SK-N-DZ (cell line): Measurements from ENCODE around the gene CA10. TPM values are rescaled to one million over a fixed set of nuclear protein-coding genes. Genes with fewer than 3 reads are reported as not detected.
A peak's percentile ranks its signal among the peaks of the same experiment; 100 is the strongest.

Experiments used
- DNase-seq: peaks from one replicate; pipeline ENCODE4 v3.0.0-alpha.2; 2015; ENCODE audit warnings: low spot score
- polyA plus RNA-seq, 2 experiments: library from polyadenylated mRNA; depleted of rRNA; stranded (reverse); fragments of >200 nt; gene quantifications; 2 replicates each; pipeline ENCODE4 v1.2.3, GENCODE V29; 2014

The CA10 gene
- not detected in 2 replicates for polyA plus RNA-seq (2014; cell fraction: cytosol; rRNA removed)
- polyA plus RNA-seq (2014; cell fraction: nucleus; rRNA removed), result not detected in 2 replicates

DNA sequence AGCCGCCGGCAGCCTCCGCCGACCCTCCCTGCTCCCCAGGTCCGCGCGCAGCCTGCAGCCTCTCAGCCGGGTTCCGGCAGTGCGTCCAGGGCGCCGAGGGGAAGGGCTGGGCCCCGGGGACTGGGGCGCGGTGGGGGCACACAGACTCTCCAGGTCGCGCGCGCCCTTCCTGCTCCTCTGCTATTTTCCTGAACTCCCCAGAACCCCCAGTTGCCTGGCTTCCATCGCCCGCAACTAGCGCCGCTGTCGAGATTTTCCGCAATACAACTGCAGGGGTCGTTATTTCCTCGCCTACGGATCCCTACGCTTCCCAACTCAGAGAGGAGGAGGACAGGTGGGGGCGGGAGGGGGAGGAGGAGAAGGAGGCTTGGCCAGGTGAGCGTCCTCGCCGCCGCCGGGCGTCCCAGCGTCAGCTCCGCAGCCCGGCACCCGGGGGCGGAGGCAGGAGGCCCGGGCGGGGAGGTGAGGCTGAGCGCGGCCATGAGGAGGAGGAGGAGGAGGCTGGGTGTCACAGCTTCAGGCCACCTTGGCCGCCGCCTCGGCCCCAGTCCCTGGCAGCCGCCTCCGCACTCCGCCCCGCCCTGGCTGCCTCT, at the start of gene CA10:
TSS of gene CA10 (minus strand) at position 265 of the 593 bp plus-strand sequence.
- no peak for DNase-seq

DNA sequence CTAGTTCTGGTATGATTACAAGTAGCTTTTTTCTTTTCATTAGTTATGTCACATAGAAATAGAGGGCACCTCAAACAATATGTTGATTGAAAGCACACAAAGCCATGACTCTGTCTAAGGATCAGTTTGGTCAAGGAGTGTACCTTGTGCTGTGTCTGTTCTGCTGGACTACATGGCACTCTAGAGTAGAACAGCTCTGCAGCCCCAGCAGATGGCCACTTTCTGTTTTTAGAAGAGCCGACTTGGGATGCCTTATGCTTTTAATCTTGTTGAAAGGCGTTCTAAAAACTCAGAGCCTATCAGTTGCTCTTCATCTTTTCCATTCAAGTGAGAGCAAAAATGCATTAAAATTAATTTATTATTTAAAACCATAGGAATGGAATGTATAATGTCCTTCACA, 49.3 kb upstream of the CA10 start:
- DNase-seq, result no peak

DNA sequence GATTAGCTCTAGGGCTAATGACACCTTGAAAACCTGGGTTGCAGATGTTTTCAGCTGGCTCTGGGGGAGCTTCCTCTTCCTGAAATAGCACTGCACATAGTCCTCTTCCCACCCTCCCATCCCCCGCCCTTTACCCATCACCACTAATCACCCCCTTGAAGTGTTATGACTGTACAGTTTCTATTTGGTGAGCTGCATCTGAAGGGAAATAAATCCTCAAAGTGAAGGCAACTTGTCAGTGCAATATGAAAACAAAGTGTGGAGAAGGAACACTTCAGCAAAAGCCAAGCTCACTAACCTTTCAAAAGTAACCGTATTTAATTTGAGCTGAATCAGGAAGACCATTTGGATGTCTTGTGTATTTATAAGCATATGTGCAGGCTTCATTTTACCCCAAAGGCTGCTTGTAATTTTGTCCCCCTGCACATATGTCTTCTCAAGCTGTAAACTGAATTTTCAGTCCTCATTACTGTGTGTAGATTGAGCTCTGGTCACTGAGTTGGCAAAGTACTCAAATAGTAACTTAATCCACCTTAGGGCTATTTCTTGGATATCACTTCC, 44.1 kb upstream of the CA10 start:
- DNase-seq, result no peak

DNA sequence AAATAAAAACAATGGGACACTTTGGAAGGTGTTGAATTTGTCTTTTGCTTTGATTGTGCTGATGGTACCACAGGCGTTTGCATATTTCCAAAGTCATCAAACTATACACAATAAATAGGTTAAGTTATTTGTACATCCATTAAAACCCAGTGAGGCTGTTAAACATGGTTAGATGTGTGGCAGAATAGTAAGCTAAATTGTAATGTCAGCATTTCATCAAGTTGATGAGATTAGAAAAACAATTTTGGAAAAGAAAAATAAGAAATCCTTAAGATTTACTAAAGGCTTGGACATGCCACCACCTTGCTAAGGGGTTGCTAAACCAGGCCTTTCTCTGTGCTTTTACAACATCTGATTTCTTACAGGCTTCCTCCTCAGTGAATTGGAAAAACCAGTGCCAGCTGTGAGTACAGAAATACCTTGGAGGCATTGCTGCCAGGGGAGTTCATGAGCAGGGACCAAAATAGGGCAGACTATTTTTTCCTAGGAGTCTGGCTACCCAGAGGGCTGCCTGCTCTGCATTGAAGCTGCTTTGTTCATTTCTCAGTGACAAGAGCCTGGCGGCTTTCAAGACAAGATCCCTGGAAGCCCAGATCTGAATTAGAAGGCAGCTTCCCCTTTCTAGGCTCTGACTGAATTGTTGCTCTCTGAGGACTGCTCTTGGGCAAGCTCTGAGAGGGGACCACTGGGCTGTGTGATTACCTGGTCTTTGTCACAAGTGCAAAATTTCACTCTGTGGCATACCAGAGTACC, 43.4 kb upstream of the CA10 start:
- DNase-seq, result no peak

DNA sequence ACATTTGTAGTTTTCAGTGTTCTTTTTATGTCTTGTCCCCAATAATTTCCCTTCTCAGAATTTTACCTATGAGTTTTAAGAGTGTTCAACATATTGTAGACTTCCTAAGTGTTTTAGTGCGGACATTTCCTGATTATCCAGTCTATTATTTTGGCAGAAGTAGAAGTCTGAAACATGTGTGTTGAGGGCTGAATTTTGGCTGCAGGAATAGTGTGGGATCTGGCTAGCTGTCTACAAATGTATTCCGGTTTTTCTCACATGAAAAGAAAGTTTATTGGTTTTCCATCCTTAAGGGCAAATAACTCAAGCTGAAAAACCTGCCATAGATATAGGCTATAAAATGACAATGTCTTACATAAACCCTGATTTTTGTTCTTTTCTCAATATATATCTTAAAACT, 33.0 kb upstream of the CA10 start:
- DNase-seq, result no peak

DNA sequence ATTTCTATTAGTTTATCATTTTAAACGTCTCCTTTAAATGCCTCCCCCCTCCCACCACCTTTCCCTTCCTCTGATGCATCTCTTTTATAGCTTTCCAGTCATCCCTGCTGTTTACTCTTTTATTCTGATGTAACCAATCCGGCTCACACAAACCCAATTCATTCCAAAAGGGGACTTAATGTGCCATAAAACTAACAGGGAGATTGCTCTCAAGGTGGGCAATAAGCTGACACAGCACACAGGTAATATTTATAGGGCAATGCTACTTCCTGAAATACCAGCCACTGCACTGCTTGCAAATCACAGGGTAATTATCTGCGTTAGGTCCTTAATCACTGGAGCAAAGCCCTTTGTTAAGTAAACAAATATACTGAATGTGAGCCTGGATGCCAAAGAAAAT, 23.3 kb upstream of the CA10 start:
- DNase-seq, result no peak

DNA sequence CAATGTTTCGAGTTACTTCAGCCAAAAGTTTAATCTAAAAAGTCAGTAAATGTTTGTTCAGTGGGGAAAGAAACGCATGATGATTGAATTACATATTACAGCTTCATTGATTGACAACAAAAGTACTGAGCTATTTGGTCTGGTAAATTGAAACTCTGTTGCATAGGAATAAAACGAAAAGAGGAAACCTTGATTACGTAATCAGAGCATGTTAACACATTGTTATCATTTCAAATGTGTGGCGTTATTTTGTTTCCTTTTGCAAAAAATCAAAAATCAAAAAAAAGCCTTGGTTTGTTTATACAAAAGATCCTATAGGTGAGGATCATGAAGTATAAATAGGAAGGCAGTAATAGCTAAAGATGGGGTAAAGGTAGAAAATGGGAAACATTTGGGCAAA, 19.5 kb upstream of the CA10 start:
- no peak for DNase-seq

DNA sequence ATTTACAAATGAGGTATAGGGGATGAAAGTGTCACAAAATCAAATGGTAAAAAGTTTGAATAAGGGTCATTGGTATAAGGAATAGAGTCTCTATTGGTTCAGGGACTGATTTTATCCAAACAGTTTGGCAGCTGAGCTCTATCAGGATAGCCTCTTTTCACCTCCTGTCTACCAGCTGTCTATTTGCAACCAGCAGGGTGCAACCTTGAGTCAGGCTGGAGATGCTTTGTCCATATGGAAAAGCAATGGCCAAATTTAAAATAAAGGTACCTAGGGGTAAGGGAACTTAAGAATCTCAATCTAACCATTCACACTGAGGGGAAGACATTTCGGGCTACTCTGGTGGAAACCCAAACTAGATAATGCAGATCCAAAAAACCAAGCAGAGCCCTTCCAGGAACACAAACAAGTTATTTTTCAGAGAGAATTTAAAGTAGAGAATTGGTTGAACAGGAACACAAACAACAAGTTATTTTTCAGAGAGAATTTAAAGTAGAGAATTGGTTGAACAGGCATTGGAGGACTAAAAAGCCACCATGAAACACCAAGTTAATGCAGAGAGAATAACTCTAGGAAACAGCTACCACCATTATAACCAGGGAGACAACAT, 12.6 kb upstream of the CA10 start:
- DNase-seq, result peak; percentile 38

DNA sequence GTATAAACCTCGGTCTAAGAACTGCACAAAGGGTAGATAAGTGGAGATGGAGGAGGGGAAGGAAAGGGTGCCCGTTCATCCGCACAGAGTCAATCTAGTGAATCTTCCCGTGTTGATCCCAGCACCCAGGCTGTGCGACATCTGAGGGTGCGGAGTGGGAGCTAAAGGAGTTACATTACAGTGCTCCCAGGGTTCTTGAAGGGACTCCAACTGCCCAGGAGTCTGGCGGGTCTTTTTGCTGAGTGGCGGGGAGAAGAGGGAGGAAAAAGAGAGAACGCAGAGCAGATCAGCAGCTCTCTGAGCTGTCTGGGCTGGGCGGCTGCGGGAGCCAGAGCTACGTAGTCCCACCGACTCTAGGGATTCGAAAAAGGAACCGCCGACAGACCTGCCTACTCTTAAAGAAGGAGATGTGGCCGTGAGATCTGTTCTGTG, 1.6 kb upstream of the CA10 start:
- no peak for DNase-seq

DNA sequence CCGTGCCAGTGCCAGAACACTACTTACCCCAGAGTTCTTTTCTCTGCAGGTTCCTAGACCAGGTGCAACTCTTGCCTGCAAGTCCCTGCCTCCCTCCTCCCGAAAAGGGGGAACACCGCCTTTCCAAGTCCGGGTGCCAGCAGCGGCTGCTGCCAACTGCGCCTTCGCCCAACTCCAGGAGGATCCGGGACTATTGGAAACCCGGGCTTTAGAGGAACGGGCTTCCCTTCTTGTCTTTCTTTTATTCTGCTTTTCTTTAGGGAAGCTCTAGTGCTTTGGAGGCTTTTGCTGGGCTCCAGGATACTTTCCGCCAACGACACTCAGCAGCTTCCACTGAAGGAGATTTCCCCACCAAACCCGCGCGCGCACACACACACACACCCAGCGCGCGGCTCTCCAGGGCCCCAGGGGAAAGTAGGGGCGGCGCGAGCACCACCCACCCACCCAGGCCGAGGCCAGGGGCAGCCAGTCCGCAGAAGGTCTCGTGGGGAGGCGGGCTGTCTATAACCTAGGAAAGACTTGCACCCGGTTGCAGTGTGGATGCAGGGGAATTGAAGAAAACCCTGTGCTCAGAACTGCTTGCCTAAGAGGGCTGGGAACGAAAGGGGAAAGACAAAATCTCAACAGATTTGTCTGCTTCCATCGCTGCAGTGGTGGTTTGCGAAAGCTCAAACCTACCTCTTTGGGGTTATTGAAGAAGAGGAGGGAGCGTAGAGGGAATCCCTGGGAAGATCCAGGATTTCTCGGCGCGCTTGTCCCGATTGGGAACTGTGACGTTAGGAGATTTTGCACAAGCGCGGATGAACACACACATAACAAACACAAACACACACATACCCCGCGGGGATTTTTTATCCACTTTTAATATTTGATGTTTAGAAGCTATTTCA, 977 bp upstream of the CA10 start:
- DNase-seq, result no peak

DNA sequence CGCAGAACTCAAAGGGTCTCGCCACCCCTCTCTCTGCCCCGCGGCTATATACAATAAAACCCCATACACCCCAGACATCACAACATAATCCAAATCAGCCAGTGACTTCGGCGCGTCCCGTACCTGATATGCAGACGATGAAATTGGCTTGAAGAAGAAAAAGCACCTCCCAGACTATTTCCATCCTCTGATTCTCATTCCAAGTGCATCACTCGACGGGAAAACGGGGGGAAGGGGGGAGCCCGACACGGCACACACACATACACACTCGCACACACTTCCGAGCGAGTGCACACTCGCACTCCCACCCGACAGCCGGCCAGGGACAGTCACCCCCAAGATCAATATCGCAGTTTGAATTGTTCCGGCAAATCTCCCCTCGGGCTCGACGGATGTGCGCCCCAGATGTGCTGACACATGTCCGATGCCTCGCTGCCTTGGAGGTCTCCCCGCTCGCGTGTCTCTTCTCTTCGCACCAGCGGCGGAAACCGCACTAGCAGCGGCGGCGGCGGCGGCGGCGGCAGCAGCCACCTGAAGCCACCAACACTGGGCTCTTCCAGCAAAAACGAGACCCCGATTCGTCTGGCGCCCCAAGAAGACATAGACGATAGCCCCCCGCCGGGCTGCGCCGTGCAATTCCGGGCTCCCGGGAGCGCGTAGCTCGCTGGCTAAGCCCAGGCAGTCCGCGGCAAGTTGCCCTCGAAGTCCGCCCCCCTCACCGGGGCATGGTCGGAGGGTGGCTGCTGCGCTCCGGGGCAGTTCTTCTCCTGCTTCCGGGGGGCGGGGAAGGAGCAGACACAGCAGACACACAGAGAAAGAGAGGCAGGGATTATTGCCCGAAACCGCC, 688 bp downstream of the CA10 start:
- no peak for DNase-seq

DNA sequence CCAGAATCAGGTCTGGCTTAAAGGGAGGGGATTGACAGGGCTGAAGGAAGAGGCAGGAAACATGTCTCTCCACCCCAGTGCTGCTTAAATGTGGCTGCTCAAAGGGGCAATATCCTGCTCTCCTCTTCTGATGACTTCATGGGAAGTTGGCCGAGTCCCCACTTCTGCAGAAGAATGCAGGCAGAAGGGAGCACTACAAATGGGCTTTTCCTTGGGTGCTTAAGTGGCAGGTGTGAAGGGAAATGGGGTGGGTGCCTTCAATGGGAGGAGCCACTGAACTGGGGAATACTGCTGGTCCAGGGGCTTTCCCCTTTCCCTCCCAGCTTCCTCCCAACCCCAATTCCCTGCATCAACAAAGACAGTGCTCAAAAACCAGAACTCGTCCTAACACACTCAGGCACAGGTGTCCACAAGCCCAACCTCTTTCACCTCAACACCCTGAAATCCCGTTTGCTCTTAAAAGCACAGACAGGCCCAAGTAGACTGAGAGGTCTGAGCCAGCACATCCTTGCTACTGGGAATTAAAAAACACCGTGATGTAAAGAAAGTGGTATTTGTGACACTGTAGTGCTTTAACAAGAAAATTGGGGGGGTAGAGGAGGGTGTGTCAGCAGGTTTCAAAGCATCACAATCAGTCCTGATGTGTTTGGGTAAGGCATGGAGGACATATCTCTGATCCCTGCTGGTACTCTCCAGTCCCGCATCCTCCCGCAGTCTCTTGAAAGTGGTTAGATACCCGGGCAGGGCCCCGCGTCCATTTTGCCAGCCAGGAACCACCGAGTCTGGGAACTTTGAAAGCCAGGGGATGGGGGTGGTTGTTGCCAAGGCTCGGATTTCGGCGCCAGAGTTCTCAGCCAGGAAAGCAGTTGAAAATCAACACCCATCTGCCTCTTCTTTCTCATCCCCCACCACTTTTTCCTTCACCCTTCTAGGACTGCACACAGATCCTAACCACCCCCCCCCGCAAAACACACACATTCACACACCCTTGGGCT, 1.6 kb downstream of the CA10 start:
- DNase-seq, result no peak

DNA sequence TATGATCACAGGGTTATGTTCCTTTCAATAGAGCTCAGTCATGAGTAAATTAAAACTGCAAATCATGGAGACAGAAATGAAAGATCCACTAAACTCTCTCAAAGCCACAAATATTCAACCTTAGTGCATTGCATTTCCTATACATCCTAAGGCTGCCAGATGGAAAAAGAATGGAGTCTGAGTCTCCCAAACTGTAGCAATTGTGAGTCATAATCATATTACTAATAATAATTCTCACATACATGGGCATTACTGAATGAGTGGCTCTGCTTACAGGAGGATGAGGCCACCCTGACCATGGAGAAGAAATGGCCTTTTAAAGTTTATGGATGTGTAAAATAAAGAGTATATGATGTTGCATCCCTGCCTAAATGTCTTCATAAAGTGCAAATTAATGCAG, 3.2 kb downstream of the CA10 start:
- DNase-seq, result no peak

DNA sequence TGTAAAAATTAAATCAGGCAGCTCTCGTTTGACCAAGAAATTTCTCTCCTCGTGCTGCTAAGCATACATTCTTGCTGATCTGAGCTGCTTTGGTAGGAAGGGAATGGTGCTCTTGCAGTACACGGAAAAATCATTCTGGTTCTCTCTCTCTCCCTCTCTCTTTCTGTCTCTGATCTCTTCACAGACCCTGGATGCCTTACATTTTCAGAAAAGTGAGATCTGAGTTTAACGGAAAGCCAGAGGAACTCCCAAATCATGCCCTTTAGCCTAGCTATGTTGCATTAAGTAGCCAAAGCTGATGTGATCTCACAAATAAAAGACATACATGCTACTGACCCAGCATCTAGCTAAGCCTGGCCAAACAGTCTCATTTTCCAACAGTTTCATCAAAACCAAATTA, 4.0 kb downstream of the CA10 start:
- DNase-seq, result no peak

DNA sequence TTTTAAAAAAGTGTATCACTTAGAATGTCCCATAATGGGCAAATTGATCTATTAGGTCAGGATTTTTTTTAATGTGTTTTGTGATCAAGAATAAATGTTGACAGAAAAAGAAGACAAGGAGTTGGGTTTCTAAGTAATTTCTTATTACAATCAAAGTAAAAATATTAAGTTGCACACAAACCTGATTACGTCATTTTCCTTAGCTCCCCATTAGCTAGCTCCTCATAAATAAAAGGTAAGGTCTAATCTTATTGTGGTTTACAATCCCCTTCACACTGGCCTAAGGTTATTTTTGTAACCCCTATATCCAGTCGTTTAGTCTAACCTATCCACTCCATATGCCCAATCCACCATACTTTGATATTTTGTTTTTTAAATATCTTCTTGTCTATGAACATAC, 7.6 kb downstream of the CA10 start:
- DNase-seq, result no peak

DNA sequence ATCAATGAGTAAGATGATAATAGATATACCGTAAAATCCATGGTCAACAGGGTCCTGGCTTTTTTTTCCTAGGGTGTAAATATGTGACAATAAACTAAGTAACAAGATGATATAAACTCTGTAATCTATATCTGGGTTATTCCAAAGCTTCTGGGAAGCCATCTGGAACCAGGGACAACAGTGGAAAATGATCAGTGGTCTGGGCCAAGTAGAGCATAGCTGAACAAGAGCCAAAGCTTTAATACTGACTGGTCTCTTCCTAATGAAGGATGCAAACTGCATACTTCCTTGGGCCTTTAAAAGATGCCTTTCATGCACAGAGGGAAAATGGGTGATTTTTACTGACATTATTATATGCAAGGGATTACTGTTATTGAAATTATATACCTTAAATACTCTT, 8.9 kb downstream of the CA10 start:
- no peak for DNase-seq

DNA sequence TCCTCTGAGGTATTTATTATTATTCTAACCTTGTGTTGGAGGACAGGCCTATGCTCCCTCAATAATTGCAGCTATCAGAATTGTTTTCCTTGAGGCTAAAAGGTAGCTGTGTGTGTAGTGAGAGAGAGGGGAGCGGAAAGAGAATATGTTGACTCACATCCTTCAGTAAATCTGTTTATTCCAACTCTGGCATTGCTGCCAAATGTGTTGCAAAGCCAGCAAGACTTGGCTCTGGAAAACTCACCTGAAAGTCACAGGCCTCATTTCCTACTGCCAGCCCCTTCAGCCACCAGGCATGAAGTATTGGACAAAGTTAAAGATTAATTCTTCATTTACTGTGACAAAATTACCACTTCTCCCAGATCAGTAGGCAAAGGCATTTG, 9.6 kb downstream of the CA10 start:
- DNase-seq, result no peak

DNA sequence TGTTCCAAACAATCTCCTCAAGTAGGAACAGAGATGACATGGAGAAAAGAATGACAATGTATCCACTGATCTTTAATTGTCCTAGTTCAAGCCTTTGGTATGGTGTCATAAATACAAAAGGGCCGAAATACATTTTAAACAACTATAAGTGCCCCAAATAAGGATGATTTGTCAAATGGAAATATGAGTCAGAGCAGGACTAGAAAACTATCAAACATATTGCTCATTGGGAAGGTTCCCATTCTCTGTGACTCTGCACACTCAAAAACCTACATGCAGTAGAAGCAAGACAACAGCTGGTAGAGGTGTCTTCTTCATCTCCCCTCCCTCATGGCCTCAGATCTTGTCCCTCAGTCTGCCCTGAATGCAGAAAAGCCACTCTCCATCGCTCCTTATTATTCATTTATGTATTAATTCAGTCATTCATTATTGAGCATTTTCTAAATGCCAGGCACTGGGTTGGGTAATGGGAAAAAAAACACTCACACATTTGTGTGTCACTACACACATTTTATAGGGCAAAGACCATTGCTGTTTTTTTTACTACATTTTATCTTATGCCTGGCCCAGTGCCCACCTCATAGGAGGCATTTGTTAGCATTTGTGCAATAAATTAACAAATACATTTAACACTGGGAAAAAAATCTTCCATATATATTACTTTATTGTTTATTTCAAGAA, 10.1 kb downstream of the CA10 start:
- DNase-seq, result no peak

DNA sequence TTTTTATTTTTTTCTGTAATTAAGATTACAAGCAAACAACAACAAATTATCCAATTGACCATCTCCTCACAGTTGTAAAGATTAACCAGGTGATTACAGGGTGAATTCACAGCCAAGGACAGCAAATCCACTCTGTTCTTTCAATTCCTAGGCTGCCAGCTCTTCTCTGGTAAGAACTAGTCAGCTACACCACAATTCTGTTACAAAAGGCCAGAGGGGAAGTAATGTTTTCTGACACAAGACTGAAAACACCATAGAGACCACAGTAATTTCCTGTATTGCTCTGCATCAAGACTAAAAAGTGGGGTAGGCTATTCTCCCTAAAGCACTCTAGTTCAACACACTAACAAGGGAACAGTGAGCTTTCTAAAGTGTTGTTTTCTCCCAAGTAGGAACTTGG, 10.6 kb downstream of the CA10 start:
- no peak for DNase-seq
